HG03460 (cell line): ENCODE results near the gene METTL21C.

ENCODE experiments used
- ATAC-seq: cut with Tn5 transposase; IDR thresholded peaks from one replicate; pipeline ENCODE4 v1.9.1; 2021; ENCODE audit not compliant: unreplicated experiment

Gene METTL21C

GRCh38 chr13:102694937-102695336 lies at the start of gene METTL21C:
TSS of gene METTL21C (minus strand) at chr13:102695044. CDS start at chr13:102694498, 546 bp downstream.
- ATAC-seq: no peak

- ATAC-seq: no peak
Measured at GRCh38 chr13:102742506-102742905, 47.7 kb upstream of the METTL21C start.

- no peak for ATAC-seq
Measured at GRCh38 chr13:102742101-102742500, 47.3 kb upstream of the METTL21C start.

GRCh38 chr13:102729560-102730270 lies 34.9 kb upstream of the METTL21C start:
- no peak for ATAC-seq

- ATAC-seq: no peak
Measured at GRCh38 chr13:102726430-102726829, 31.6 kb upstream of the METTL21C start.

GRCh38 chr13:102724923-102725322 lies 30.1 kb upstream of the METTL21C start:
- no peak for ATAC-seq

GRCh38 chr13:102721800-102722231 lies 27.0 kb upstream of the METTL21C start:
- no peak for ATAC-seq

- ATAC-seq: no peak
Measured at GRCh38 chr13:102718746-102719145, 23.9 kb upstream of the METTL21C start.

- ATAC-seq: no peak
Measured at GRCh38 chr13:102715447-102715846, 20.6 kb upstream of the METTL21C start.

- ATAC-seq: no peak
Measured at GRCh38 chr13:102710261-102710679, 15.4 kb upstream of the METTL21C start.

GRCh38 chr13:102709536-102709935 lies 14.7 kb upstream of the METTL21C start:
- no peak for ATAC-seq

- ATAC-seq: no peak
Measured at GRCh38 chr13:102708991-102709390, 14.1 kb upstream of the METTL21C start.

GRCh38 chr13:102708211-102708610 lies 13.4 kb upstream of the METTL21C start:
- no peak for ATAC-seq

- no peak for ATAC-seq
Measured at GRCh38 chr13:102707467-102707866, 12.6 kb upstream of the METTL21C start.

- ATAC-seq: no peak
Measured at GRCh38 chr13:102704238-102705058, 9.6 kb upstream of the METTL21C start.

- ATAC-seq: no peak
Measured at GRCh38 chr13:102703726-102704035, 8.8 kb upstream of the METTL21C start.

GRCh38 chr13:102702965-102703725 lies 8.3 kb upstream of the METTL21C start:
- ATAC-seq: no peak

GRCh38 chr13:102701331-102701730 lies 6.5 kb upstream of the METTL21C start:
- no peak for ATAC-seq

- ATAC-seq: no peak
Measured at GRCh38 chr13:102700088-102701031, 5.5 kb upstream of the METTL21C start.

- no peak for ATAC-seq
Measured at GRCh38 chr13:102699504-102699903, 4.7 kb upstream of the METTL21C start.

GRCh38 chr13:102698649-102698980 lies 3.8 kb upstream of the METTL21C start:
- ATAC-seq: no peak
